H9 (cell line): ENCODE results near the gene IDH3B. TPM values are rescaled to one million over a fixed set of nuclear protein-coding genes. Genes with fewer than 3 reads are reported as not detected.

Experiments used
- DNase-seq: peaks from one replicate; pipeline ENCODE4 v3.0.0-alpha.2; 2017
- H2AFZ ChIP-seq: one replicate; pipeline ENCODE4 v1.6.1; 2013; ENCODE audit warnings: mild to moderate bottlenecking, low read length, control low read depth, moderate library complexity
- H2AK5ac ChIP-seq: 2 replicates; pipeline ENCODE4 v1.6.1; 2013; ENCODE audit warnings: low read length, control low read depth, mixed read lengths; ENCODE audit not compliant: insufficient read length
- H2BK120ac ChIP-seq: one replicate; pipeline ENCODE4 v1.6.1; 2013; ENCODE audit warnings: low read depth, mild to moderate bottlenecking, low read length, control low read depth, inconsistent platforms; ENCODE audit not compliant: poor library complexity, severe bottlenecking
- H2BK12ac ChIP-seq: 2 replicates; pipeline ENCODE4 v1.6.1; 2013; ENCODE audit warnings: low read length, control low read depth, mixed read lengths, low read depth; ENCODE audit not compliant: insufficient read length
- H2BK15ac ChIP-seq: 2 replicates; pipeline ENCODE4 v1.6.1; 2013; ENCODE audit warnings: low read depth, low read length, control low read depth
- H2BK20ac ChIP-seq: one replicate; pipeline ENCODE4 v1.6.1; 2013; ENCODE audit warnings: low read depth, mild to moderate bottlenecking, low read length, control low read depth, inconsistent platforms; ENCODE audit not compliant: poor library complexity, severe bottlenecking
- H2BK5ac ChIP-seq: 2 replicates; pipeline ENCODE4 v1.6.1; 2013; ENCODE audit warnings: low read length, control low read depth, mixed read lengths; ENCODE audit not compliant: insufficient read length
- H3K14ac ChIP-seq: 2 replicates; pipeline ENCODE4 v1.6.1; 2013; ENCODE audit warnings: low read length, control low read depth; ENCODE audit not compliant: insufficient read depth
- H3K18ac ChIP-seq: 2 replicates; pipeline ENCODE4 v1.6.1; 2013; ENCODE audit warnings: low read depth, mild to moderate bottlenecking, mixed read lengths, low read length, control low read depth; ENCODE audit not compliant: insufficient read length
- H3K23ac ChIP-seq: 2 replicates; pipeline ENCODE4 v1.6.1; 2013; ENCODE audit warnings: low read length, control low read depth, mixed read lengths, low read depth; ENCODE audit not compliant: insufficient read length
- H3K23me2 ChIP-seq: 2 replicates; pipeline ENCODE4 v1.6.1; 2013; ENCODE audit warnings: low read depth, mild to moderate bottlenecking, mixed read lengths, low read length, control low read depth; ENCODE audit not compliant: insufficient read length, poor library complexity, severe bottlenecking
- H3K27ac ChIP-seq: 2 replicates; pipeline ENCODE4 v1.5.1; 2013; ENCODE audit warnings: low read length, control low read depth, mixed read lengths, low read depth; ENCODE audit not compliant: insufficient read length
- H3K27me3 ChIP-seq: 2 replicates; pipeline ENCODE4 v1.6.1; 2013; ENCODE audit warnings: low read length, control low read depth, inconsistent platforms; ENCODE audit not compliant: insufficient read depth
- H3K4ac ChIP-seq: 2 replicates; pipeline ENCODE4 v1.6.1; 2013; ENCODE audit warnings: low read depth, mild to moderate bottlenecking, control low read depth, inconsistent platforms, low read length, moderate library complexity
- H3K4me1 ChIP-seq: 2 replicates; pipeline ENCODE4 v1.6.1; 2013; ENCODE audit warnings: low read length, control low read depth, inconsistent platforms; ENCODE audit not compliant: insufficient read depth
- H3K4me2 ChIP-seq: 2 replicates; pipeline ENCODE4 v1.6.1; 2013; ENCODE audit warnings: low read length, control low read depth, mixed read lengths; ENCODE audit not compliant: insufficient read length, insufficient read depth
- H3K56ac ChIP-seq: 2 replicates; pipeline ENCODE4 v1.6.1; 2013; ENCODE audit warnings: low read depth, mild to moderate bottlenecking, mixed read lengths, low read length, control low read depth; ENCODE audit not compliant: insufficient read length
- H3K79me1 ChIP-seq: 2 replicates; pipeline ENCODE4 v1.6.1; 2013; ENCODE audit warnings: low read depth, mild to moderate bottlenecking, moderate library complexity, low read length, control low read depth, inconsistent platforms; ENCODE audit not compliant: insufficient read depth, poor library complexity, severe bottlenecking
- H3K79me2 ChIP-seq: 2 replicates; pipeline ENCODE4 v1.6.1; 2013; ENCODE audit warnings: low read length, control low read depth, inconsistent platforms; ENCODE audit not compliant: insufficient read depth
- H3K9ac ChIP-seq: 2 replicates; pipeline ENCODE4 v1.6.1; 2013; ENCODE audit warnings: low read length, control low read depth, mixed read lengths; ENCODE audit not compliant: insufficient read length; ENCODE audit errors: extremely low read depth
- H3K9me3 ChIP-seq: one replicate; pipeline ENCODE4 v1.6.1; 2013; ENCODE audit warnings: low read depth, low read length, inconsistent platforms; ENCODE audit not compliant: control insufficient read depth
- H3T11ph ChIP-seq: one replicate; pipeline ENCODE4 v1.6.1; 2013; ENCODE audit warnings: mild to moderate bottlenecking, low read length, control low read depth, inconsistent platforms
- H4K20me1 ChIP-seq: one replicate; pipeline ENCODE4 v1.6.1; 2013; ENCODE audit not compliant: control insufficient read depth, insufficient read length, insufficient read depth
- H4K5ac ChIP-seq: 2 replicates; pipeline ENCODE4 v1.6.1; 2013; ENCODE audit warnings: low read depth, mild to moderate bottlenecking, mixed read lengths, low read length, control low read depth; ENCODE audit not compliant: insufficient read length
- H4K8ac ChIP-seq: replicated peaks from 2 replicates; pipeline ENCODE4 v1.6.1; 2013; ENCODE audit warnings: low read length, control low read depth, mixed read lengths, low read depth; ENCODE audit not compliant: insufficient read length
- H4K91ac ChIP-seq: 2 replicates; pipeline ENCODE4 v1.6.1; 2013; ENCODE audit warnings: low read depth, mild to moderate bottlenecking, moderate library complexity, mixed read lengths, low read length, control low read depth; ENCODE audit not compliant: insufficient read length
- H3K27ac Mint-ChIP-seq, 3 experiments: 2 replicates in 2 of 3; 3 replicates in 1 of 3; pipeline ENCODE4 v1.8.0; 2020 to 2021; ENCODE audit warnings: mixed read lengths in 3 of 3, mild to moderate bottlenecking in 1 of 3, moderate library complexity in 1 of 3
- H3K27me3 Mint-ChIP-seq: 2 replicates; pipeline ENCODE4 v1.8.0; 2021; ENCODE audit warnings: low read depth, mild to moderate bottlenecking, moderate library complexity, mixed read lengths
- H3K36me3 Mint-ChIP-seq, 3 experiments: 2 replicates in 2 of 3; 3 replicates in 1 of 3; pipeline ENCODE4 v1.8.0; 2020 to 2021; ENCODE audit warnings: low read depth in 3 of 3, mixed read lengths in 3 of 3; ENCODE audit not compliant: insufficient read depth in 1 of 3
- H3K4me1 Mint-ChIP-seq, 2 experiments: 2 replicates each; pipeline ENCODE4 v1.8.0; 2020; ENCODE audit warnings: mixed read lengths in 2 of 2
- H3K4me3 Mint-ChIP-seq, 2 experiments: 2 replicates in 1 of 2; 3 replicates in 1 of 2; pipeline ENCODE4 v1.8.0; 2020 to 2021; ENCODE audit warnings: mild to moderate bottlenecking in 2 of 2, mixed read lengths in 2 of 2, moderate library complexity in 1 of 2
- H3K9me3 Mint-ChIP-seq, 2 experiments: 2 replicates in 1 of 2; 3 replicates in 1 of 2; pipeline ENCODE4 v1.8.0; 2020; ENCODE audit warnings: mild to moderate bottlenecking in 2 of 2, mixed read lengths in 2 of 2, moderate library complexity in 1 of 2
- CTCF ChIP-seq: fragments of 200-600 bp; sonication (generic); conservative IDR thresholded peaks from 3 replicates; pipeline ENCODE4 v1.8.0; 2021; ENCODE audit warnings: antibody characterized with exemption, mild to moderate bottlenecking
- WGBS: extraction: QIAGEN DNeasy Blood & Tissue Kit; methylation state at CpG from one replicate; pipeline ENCODE4 v1.1.7; 2013; ENCODE audit warnings: missing lambda C conversion rate, low lambda C conversion rate, mixed read lengths; ENCODE audit not compliant: insufficient read length; ENCODE audit errors: extremely low coverage; 5-methylcytosine and 5-hydroxymethylcytosine counted together
- total RNA-seq: library from RNA; stranded (reverse); gene quantifications from 2 replicates; pipeline ENCODE4 v1.2.1, GENCODE V29; 2021

IDH3B gene
- total RNA-seq, 1 experiment from 2014 or later, result 114 TPM

GRCh38 chr20:2707353-2708072, 43.5 kb upstream of the IDH3B start:
- H3K9ac ChIP-seq, result no peak overlapping the region

More at GRCh38 chr20:2707353-2708072, 43.5 kb upstream of the IDH3B start:
- no peak for DNase-seq
- no peak overlapping the region for H3K4ac ChIP-seq
- no peak overlapping the region for H3K56ac ChIP-seq
- no peaks in the 10 kb centered on the region for H4K20me1 ChIP-seq
- H4K91ac ChIP-seq, result no peak overlapping the region
- H3K27ac ChIP-seq, result no peak overlapping the region
- no peak overlapping the region for H2AFZ ChIP-seq
- H3K79me1 ChIP-seq, result no peaks in the 10 kb centered on the region
- no peak overlapping the region for H2BK12ac ChIP-seq
- H3K4me1 ChIP-seq, result peaks cover 8% of the 10 kb centered on the region; the same call in 1 of the 2 replicates
- Mint-ChIP-seq H3K36me3 (no peaks in the 10 kb centered on the region), H3K27me3 (peaks cover 57% of the 10 kb centered on the region), H3K4me1 (peaks cover 37 to 38% of the 10 kb centered on the region in 2 experiments), H3K9me3 (no peaks in the 10 kb centered on the region), H3K4me3 (no peak overlapping the region; a peak in 1 of 5 replicates), H3K27ac (no peak overlapping the region; a peak in 1 of 7 replicates)
- no peak overlapping the region for H3K23ac ChIP-seq
- no peaks in the 10 kb centered on the region for H3K9me3 ChIP-seq
- no peak overlapping the region for H4K8ac ChIP-seq
- H2BK20ac ChIP-seq, result no peak overlapping the region
- no peak overlapping the region for H3K18ac ChIP-seq
- H2BK120ac ChIP-seq, result no peak overlapping the region
- WGBS, result no CpG with 5 or more reads among the region's 12 CpGs
- H3K79me2 ChIP-seq, result no peaks in the 10 kb centered on the region
- peaks cover 3% of the 10 kb centered on the region; the same call in 1 of the 2 replicates for H3K27me3 ChIP-seq
- TF ChIP-seq CTCF, result no peak
- H2BK5ac ChIP-seq, result no peak overlapping the region
- no peaks in the 10 kb centered on the region for H3K23me2 ChIP-seq
- H3T11ph ChIP-seq, result no peak overlapping the region
- no peak overlapping the region for H2BK15ac ChIP-seq
- no peak overlapping the region; the same call in 1 of the 2 replicates for H3K14ac ChIP-seq
- H4K5ac ChIP-seq, result no peak overlapping the region
- no peak overlapping the region for H3K4me2 ChIP-seq
- H2AK5ac ChIP-seq, result no peak overlapping the region
